B cell (primary cell): ENCODE results near the gene TBC1D30.

Experiments used
- CTCF ChIP-seq: fragments of 200-600 bp; IDR thresholded peaks from one replicate; pipeline ENCODE4 v1.8.0; 2022; ENCODE audit warnings: antibody characterized with exemption, mild to moderate bottlenecking
- EZH2 ChIP-seq: IDR thresholded peaks from 2 replicates; pipeline ENCODE4 v1.6.1; 2012; ENCODE audit warnings: borderline replicate concordance, low read depth, mild to moderate bottlenecking, moderate library complexity, low read length; ENCODE audit not compliant: insufficient read depth, poor library complexity, severe bottlenecking

GRCh38 chr12:64833928-64834327, 9.5 kb downstream of the TBC1D30 start:
- no peak for TF ChIP-seq CTCF
- no peak for TF ChIP-seq EZH2
